ENCODE measurements around the gene CASP7.

CASP7 gene

GRCh38 chr10:113713640-113713982 is 33.9 kb downstream of the CASP7 start:
- no peak for DNase-seq

GRCh38 chr10:113716109-113716910 is 36.6 kb downstream of the CASP7 start:
- no peak for DNase-seq

DNA sequence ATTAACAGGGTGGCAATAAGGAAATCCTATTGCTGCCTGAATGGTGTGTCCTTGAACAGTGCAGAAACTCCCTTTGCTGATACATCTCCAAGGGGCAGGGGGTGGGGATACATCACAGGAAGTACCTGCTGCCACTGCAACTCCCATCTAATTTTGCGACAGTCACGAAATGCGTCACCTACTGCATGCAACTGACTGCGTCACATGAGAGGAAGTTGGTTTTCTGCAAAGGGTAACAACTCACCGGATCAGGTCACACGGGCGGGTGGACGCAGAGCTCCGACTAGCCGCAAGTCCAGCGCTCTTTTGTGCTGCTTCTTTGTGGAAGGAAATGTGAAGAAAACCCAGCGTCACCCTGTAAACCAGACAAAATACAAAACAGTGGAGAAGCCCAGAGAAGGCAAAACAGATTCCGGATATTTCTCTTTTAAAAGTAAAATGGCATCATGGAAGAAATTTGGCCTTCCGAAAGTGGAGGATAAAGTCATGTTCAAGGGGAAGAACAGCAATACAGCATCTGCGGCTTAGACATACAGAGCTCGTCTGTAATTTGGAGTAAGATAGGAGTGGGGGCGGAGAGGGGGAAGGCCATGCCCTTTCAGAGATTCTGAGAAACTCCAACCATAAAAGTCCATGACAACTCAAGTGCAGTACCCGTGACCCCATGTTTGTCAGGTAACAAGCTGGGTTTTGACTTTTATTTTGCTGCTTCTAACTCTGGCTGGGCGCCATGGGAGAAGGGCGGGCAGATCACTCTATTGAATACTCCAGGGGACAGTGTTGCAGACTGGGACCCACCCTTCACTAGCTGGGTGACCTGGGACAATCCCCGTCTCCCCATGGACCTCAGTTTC is 39.5 kb downstream of the CASP7 start:
- no peak for DNase-seq

- no peak for DNase-seq
Measured at GRCh38 chr10:113720386-113720785, 40.7 kb downstream of the CASP7 start.

DNA sequence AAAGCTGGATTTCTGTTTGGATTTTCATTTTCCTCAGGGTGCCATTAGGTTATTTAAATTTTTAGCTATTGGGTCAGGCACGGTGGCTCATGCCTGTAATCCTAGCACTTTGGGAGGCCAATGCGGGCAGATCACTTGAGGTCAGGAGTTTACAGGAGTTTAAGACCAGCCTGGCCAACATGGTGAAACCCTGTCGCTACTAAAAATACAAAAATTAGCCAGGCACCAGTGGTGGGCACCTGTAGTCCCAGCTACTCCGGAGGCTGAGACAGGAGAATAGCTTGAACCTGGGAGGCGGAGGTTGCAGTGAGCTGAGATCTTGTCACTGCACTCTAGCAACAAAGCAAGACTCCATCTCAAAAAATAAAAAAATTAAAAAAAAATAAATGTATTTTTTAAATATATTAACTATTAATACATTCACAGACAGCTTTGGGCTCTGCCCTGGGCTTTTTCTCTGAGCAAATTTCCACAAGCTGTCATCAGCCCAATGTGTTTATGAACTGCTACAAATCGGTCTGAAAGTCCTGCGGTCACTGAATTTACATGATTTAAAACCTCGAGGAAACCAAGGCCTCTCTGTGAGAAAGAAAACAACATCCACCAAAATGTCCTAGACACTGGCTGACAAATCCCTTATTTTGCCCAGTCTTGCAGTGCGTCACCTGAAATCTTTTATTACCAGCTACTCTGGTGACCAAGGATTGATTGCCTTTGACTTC is 52.6 kb downstream of the CASP7 start:
- no peak for DNase-seq

- no peak for DNase-seq
Measured at GRCh38 chr10:113732966-113733365, 53.3 kb downstream of the CASP7 start.

GRCh38 chr10:113733635-113734034 is 53.9 kb downstream of the CASP7 start:
- no peak for DNase-seq

GRCh38 chr10:113735913-113736312 is 56.2 kb downstream of the CASP7 start:
- DNase-seq = no peak

DNA sequence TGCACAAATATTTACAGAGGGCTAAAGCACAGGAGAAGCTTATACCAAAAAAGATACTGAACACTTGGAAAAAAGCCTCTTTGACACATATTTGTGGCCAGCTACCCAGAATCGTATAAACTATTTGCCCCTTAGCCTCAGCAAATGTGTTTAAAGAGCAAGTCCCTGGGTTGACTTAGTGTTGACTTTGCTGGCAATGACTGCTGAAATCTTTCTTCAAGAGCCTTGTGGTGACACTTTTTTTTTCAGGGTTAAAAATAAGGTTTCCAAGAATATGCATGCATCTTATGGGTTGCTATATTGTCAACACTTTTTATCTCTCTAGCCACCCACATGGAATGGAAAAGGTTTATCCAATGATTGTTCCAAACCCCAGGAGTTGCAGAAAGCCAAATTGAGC is 56.9 kb downstream of the CASP7 start:
- DNase-seq = no peak

GRCh38 chr10:113739031-113739430 is 59.3 kb downstream of the CASP7 start:
- DNase-seq = no peak

GRCh38 chr10:113739577-113739976 is 59.9 kb downstream of the CASP7 start:
- no peak for DNase-seq

- DNase-seq = no peak
Measured at GRCh38 chr10:113740850-113741249, 61.1 kb downstream of the CASP7 start.

DNA sequence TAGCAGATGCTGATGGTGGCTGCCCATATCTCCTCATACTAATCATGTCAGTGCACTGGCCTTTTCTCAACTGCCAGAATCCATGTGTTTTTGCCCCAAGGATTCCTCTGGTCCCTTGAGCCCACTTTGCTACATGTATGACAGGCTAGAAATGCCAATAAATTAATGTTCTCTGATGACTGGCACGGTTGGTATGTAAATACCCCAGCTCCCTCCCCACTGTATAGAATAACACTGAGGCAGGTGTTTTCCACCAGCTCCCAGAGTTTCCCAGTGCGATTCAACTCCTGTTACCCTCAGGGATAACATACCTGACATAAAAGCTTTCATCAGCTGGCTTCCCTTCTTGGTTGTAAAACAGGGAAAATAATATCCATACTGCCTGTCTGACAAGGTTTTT is 62.8 kb downstream of the CASP7 start:
- DNase-seq = no peak

GRCh38 chr10:113743594-113743993 is 63.9 kb downstream of the CASP7 start:
- DNase-seq = no peak

GRCh38 chr10:113745374-113745773 is 65.7 kb downstream of the CASP7 start:
- DNase-seq = no peak

GRCh38 chr10:113746217-113746957 is 66.7 kb downstream of the CASP7 start:
- no peak for DNase-seq

DNA sequence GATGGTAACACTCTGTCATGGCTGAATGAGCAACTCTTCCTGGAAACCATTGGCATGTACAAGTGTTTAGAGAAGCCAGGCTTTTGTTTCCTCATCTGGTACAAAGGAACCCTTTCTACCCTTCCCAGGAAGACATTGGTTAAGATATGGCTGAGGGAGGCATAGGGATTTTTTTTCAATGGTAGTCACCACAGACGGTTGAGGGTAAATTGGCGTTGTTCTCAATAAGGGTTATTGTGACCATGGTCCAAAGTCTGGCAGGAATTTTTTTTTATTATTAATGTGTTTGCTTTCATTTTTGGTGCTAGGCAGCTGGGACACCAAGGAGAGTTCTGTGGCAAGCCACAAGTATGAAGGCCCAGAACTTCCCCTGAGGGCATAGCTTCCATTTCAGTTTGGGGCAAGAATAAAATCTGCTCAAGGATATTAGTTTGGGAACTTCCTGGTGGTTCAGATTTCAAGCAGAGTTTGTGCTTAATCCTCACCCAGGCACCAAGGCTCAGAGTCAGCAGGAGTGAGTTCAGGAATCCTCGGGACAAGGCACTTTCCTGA is 71.5 kb downstream of the CASP7 start, which contains the start of gene PLEKHS1:
Gene PLEKHS1, plus strand, starts transcription at position 502 of the 552 bp plus-strand sequence. CDS start 3,596 bp downstream, outside the sequence.
- no peak for DNase-seq

- DNase-seq = no peak
Measured at GRCh38 chr10:113752553-113752952, 72.8 kb downstream of the CASP7 start.

GRCh38 chr10:113753020-113753692 is 73.4 kb downstream of the CASP7 start:
- no peak for DNase-seq

DNA sequence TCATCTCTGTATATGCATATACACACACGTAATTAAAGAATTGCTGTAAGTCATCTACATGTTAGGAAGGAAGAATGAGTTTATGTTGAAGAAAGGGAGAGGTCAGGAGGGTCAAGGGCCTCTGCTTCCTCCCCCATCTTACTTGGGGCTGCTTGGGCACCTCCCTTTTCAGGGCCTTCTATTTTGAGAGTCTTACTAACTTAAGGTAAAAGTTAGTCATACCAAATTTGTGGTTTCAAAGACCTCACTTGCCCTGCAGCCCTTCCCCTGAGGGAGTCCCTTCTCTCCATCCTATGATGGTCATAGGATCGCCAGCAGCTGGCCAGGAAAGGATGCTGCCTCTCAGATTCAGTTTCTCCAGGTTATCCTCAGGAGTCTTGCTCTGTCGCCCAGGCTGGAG is 74.4 kb downstream of the CASP7 start:
- DNase-seq = no peak

GRCh38 chr10:113754768-113755167 is 75.1 kb downstream of the CASP7 start:
- DNase-seq = no peak

Measured in activated gamma-delta T cell treated with Interleukin-2 at 50 U/mL for 16 hours (primary cell).